ENCODE measurements around the gene NME4.

The NME4 gene

GRCh38 chr16:401468-402348 lies 4.7 kb downstream of the NME4 start, which contains the start of gene DECR2:
TSS of gene DECR2 (plus strand) at chr16:401885. CDS start at chr16:401964, 79 bp downstream.
- TF ChIP-seq CTCF (IDR thresholded peaks at IDR 0.05; ENCODE audit: control insufficient read depth, insufficient read depth, low read depth, low read length, missing control alignments): peak; percentile 32
- no peak for DNase-seq (ENCODE audit: low read depth)
- peak within 1 kb of the TSS; percentile 96 for H3K4me3 ChIP-seq (ENCODE audit: control insufficient read depth, low read depth, low read length)

- TF ChIP-seq CTCF (IDR thresholded peaks at IDR 0.05; ENCODE audit: control insufficient read depth, insufficient read depth, low read depth, low read length, missing control alignments): no peak
Observed at GRCh38 chr16:404971-405486, 8.0 kb downstream of the NME4 start.

DNA sequence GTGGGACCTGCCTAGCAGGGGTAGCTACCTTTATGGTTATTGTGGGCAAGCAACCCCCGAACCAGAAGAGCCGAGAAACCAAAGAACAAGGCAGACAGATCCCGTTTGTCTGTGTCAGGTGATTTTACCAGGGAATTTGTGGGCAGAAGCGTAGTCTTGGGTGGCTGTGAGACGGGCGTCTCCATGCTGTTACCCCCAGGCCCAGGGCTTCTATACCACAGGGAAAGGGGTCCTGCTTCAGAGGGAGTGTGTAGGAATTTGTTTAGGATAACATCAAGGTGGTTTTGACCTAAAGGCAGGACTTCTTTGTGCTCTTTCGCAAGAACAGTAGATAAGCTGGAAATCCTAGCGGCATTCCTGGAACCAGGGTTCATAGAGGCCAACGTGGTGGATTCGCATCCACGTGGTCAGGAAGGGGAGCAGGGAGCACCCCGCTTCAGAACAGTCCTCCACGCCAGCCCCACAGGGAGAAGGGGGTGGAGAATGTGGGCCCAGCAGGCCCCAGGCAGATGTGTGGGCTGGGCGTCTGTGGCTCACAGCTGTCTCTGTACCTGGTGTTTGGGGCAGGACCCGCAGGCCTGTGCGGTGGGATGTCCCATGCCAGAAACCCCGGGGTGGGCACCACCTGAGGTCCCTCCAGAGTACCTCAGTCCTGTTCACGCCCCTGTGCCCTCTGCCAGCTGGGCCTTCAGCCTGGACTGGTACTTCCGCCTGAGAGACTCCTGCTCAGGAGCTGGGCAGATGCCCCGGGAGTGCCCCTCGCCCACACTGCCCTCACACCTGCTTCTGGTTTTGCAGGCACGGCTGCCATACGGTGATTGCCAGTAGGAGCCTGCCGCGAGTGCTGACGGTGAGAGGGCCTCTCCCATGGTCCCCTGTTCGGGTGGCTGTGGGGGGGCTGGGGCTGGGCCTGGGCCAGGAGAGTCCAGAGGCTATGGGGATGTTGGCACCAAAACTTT lies 8.8 kb downstream of the NME4 start:
- H3K4me3 ChIP-seq (ENCODE audit: control insufficient read depth, low read depth, low read length): no peak overlapping the region
- no peak for DNase-seq (ENCODE audit: low read depth)
- no peak for TF ChIP-seq CTCF (IDR thresholded peaks at IDR 0.05; ENCODE audit: control insufficient read depth, insufficient read depth, low read depth, low read length, missing control alignments)

More at GRCh38 chr16:404971-405486, 8.0 kb downstream of the NME4 start:
- DNase-seq (ENCODE audit: low read depth): no peak
- no peak overlapping the region for H3K4me3 ChIP-seq (ENCODE audit: control insufficient read depth, low read depth, low read length)

DNA sequence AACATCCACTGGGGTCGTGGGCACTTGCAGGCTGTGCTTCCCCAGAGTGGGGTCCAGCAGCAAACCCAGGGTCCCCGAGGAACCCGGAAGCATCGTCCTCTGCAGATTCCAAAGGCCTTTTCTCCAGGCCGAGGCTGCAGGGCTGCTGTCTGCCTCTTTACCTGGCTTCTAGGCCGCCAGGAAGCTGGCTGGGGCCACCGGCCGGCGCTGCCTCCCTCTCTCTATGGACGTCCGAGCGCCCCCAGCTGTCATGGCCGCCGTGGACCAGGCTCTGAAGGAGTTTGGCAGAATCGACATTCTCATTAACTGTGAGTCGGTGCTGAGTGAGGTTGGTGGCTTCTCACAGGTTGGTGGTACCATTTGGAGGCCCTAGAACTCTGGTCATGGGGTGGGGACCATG lies 10.3 kb downstream of the NME4 start:
- TF ChIP-seq CTCF (IDR thresholded peaks at IDR 0.05; ENCODE audit: control insufficient read depth, insufficient read depth, low read depth, low read length, missing control alignments): no peak
- no peak overlapping the region for H3K4me3 ChIP-seq (ENCODE audit: control insufficient read depth, low read depth, low read length)
- no peak for DNase-seq (ENCODE audit: low read depth)

DNA sequence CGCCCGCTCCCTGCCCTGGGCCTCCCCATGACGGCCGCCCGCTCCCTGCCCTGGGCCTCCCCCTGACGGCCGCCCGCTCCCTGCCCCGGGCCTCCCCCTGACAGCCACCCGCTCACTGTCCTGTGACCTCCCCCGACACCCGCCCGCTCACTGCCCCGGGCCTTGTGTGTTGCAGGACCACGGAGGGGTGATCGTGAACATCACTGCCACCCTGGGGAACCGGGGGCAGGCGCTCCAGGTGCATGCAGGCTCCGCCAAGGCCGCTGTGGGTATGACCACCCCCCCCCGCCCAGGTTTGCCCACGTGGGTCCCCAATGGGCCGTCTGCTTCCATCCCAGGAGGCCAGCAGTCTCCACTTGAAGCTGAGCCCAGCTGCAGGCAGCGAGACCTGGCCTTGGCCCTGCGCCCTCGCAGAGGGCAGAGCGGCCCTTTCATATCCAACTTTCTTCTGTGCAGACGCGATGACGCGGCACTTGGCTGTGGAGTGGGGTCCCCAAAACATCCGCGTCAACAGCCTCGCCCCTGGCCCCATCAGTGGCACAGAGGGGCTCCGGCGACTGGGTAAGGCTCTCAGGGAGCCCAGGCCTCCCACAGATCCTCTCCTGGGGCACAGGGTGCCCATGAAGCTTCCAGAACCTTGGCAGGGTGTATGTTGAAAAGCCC lies 13.6 kb downstream of the NME4 start:
- no peak for DNase-seq (ENCODE audit: low read depth)

More for the DNA sequence above, 13.6 kb downstream of the NME4 start:
- TF ChIP-seq CTCF (IDR thresholded peaks at IDR 0.05; ENCODE audit: control insufficient read depth, insufficient read depth, low read depth, low read length, missing control alignments): no peak
- no peak overlapping the region for H3K4me3 ChIP-seq (ENCODE audit: control insufficient read depth, low read depth, low read length)
